Lower leg skin (tissue), 4 donors: Measurements from ENCODE around the gene NYAP2. TPM values are rescaled to one million over a fixed set of nuclear protein-coding genes. Genes with fewer than 3 reads are reported as not detected.

ENCODE experiments used
- DNase-seq, 2 donors: peaks; one replicate each; pipeline ENCODE4 v3.0.0-alpha.2; 2019; ENCODE audit warnings: low spot score in 2 of 2
- H3K4me3 ChIP-seq: fragments of 200-600 bp; sonication (generic); 2 replicates; pipeline ENCODE4 v1.5.1; 2017; ENCODE audit warnings: mild to moderate bottlenecking, low read depth; ENCODE audit not compliant: poor library complexity, severe bottlenecking
- POLR2A ChIP-seq, 2 donors: fragments of 450-650 bp; IDR thresholded peaks; one replicate each; pipeline ENCODE4 v1.6.1; 2016 to 2017; ENCODE audit warnings: antibody characterized with exemption in 2 of 2, mild to moderate bottlenecking in 1 of 2, moderate library complexity in 1 of 2
- WGBS, 2 donors: methylation state at CpG; one replicate each; pipeline ENCODE4 v1.1.5; 2018; 5-methylcytosine and 5-hydroxymethylcytosine counted together
- intact Hi-C: fragments of 100-400 bp; cut with DNase I; formaldehyde crosslinking; loops from one replicate; pipeline ENCODE4 v1.15.0; 2023; ENCODE audit warnings: low total_unique reads
- total RNA-seq, 4 donors: library from RNA; depleted of rRNA; stranded (reverse); fragments of >200 nt; gene quantifications; one replicate each; pipeline ENCODE4 v1.1.0, GENCODE V29; 2016
- TF ChIP-seq, protein P1 (sequence below), 3 donors: fragments of 450-650 bp; IDR thresholded peaks; one replicate each; pipeline ENCODE4 v1.5.1; 2016; ENCODE audit warnings: antibody characterized with exemption in 3 of 3, mild to moderate bottlenecking in 3 of 3, moderate library complexity in 2 of 3

Gene NYAP2
- total RNA-seq, 4 donors from 2014 or later = not detected

DNA sequence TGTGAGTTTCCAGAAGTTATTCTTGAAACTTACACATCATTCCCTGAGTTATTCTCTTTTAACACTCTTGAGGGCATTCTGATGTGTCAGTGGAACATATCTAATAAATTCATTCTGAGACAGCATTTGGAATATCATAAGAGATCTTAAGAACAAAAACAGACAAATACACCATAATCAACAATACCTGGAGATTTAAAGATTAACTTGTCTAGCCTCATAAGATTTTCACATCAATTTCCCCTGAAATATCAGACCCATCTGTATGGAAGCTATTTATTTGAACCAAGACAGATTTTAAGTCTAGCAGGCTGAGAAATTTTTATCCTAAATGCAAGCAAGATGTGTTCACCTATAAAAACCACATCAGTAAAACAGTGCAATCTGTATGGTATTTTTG is 181.6 kb downstream of the NYAP2 start:
- no peak for DNase-seq
- H3K4me3 ChIP-seq = no peak overlapping the region
- TF ChIP-seq, protein P1, sequence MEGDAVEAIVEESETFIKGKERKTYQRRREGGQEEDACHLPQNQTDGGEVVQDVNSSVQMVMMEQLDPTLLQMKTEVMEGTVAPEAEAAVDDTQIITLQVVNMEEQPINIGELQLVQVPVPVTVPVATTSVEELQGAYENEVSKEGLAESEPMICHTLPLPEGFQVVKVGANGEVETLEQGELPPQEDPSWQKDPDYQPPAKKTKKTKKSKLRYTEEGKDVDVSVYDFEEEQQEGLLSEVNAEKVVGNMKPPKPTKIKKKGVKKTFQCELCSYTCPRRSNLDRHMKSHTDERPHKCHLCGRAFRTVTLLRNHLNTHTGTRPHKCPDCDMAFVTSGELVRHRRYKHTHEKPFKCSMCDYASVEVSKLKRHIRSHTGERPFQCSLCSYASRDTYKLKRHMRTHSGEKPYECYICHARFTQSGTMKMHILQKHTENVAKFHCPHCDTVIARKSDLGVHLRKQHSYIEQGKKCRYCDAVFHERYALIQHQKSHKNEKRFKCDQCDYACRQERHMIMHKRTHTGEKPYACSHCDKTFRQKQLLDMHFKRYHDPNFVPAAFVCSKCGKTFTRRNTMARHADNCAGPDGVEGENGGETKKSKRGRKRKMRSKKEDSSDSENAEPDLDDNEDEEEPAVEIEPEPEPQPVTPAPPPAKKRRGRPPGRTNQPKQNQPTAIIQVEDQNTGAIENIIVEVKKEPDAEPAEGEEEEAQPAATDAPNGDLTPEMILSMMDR (IDR thresholded peaks at IDR 0.05) = no peak
- TF ChIP-seq POLR2A (IDR thresholded peaks at IDR 0.05) = no peak
- intact Hi-C loops = no loop called here

DNA sequence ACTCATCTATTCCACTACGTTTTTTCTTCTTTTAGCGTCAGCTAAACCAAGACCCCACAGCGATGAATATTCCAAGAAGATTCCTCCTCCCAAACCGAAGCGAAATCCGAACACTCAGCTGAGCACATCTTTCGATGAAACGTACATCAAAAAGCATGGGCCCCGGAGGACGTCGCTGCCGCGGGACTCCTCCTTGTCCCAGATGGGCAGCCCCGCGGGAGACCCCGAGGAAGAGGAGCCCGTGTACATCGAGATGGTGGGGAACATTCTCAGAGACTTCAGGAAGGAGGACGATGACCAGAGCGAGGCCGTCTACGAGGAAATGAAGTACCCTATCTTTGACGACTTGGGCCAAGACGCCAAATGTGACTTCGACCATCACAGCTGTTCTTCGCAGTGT is 182.4 kb downstream of the NYAP2 start:
- no peak for TF ChIP-seq POLR2A (IDR thresholded peaks at IDR 0.05)
- TF ChIP-seq, protein P1 (IDR thresholded peaks at IDR 0.05) = no peak
- no peak for DNase-seq
- intact Hi-C loops = no loop called here
- H3K4me3 ChIP-seq = no peak overlapping the region
- 93 to 94% methylated on average over 25 to 26 of the region's 26 CpGs for WGBS, 2 donors

DNA sequence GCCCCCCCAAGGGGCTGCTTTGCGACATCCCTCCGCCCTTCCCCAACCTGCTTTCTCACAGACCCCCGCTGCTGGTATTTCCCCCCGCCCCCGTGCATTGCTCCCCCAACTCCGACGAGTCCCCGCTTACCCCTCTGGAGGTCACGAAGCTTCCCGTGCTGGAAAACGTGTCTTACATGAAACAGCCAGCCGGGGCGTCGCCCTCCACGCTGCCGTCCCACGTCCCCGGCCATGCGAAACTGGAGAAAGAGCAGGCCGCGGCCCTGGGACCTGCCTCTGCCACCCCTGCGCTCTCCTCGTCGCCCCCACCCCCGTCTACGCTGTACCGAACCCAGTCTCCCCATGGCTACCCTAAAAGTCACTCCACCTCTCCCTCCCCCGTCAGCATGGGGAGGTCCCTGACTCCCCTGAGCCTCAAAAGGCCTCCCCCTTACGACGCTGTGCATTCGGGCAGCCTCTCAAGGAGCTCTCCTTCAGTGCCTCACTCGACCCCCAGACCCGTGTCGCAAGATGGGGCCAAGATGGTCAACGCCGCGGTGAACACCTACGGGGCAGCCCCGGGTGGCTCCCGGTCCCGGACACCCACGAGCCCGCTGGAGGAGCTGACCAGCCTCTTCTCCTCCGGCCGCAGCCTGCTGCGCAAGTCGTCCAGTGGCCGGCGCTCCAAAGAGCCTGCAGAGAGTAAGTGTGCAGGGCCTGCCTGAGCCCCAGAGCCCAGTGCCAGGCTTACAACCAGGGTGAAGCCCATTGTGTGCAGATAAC is 183.0 kb downstream of the NYAP2 start:
- DNase-seq = no peak
- intact Hi-C loops = no loop called here
- 95 to 97% methylated on average over 48 to 49 of the region's 49 CpGs for WGBS, 2 donors
- no peak overlapping the region for H3K4me3 ChIP-seq
- TF ChIP-seq, protein P1 (IDR thresholded peaks at IDR 0.05) = no peak
- no peak for TF ChIP-seq POLR2A (IDR thresholded peaks at IDR 0.05)

DNA sequence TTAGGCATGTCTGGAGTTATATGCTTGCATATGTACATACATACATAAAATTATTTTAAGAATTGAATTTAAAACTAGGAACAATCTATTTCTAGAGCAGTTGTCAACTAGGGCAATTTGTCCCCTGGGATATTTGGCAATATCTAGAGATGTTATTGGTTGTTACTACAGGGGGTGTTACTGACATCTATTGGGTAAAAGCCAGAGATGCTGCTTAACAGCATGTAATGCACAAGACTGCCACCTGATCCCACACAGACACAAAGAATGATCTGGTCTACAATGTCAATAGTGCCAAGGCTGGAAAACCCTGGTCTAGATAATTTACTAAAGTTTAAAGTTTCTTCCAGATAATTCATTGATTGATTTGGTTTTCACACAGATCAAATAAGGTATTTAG is 185.3 kb downstream of the NYAP2 start:
- no peak for TF ChIP-seq POLR2A (IDR thresholded peaks at IDR 0.05)
- TF ChIP-seq, protein P1 (IDR thresholded peaks at IDR 0.05) = no peak
- no peak overlapping the region for H3K4me3 ChIP-seq
- intact Hi-C loops = no loop called here
- no peak for DNase-seq

DNA sequence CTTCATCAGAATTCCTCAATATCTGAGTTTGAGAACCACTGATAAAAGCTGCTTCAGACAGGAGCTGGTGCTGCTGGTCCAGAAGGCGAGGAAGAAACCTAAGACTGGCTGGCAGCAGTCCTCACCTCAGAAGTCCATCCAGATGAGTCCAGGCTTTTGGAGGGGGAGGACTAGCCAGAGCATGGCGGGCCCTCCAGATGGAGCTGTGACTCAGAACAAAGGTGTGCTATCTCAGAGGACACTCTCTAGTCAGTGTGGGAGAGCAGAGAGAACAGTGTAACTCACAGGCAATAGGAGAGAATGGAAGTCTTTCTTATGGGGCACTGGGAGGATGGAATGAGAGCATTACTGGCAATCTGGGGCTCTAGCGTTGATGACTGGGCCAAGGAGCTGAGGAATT is 191.4 kb downstream of the NYAP2 start:
- WGBS, 2 donors = 86 to 90% methylated on average over 3 of the region's 3 CpGs
- intact Hi-C loops = no loop called here
- H3K4me3 ChIP-seq = no peak overlapping the region
- no peak for DNase-seq
- TF ChIP-seq, protein P1 (IDR thresholded peaks at IDR 0.05) = no peak
- TF ChIP-seq POLR2A (IDR thresholded peaks at IDR 0.05) = no peak

DNA sequence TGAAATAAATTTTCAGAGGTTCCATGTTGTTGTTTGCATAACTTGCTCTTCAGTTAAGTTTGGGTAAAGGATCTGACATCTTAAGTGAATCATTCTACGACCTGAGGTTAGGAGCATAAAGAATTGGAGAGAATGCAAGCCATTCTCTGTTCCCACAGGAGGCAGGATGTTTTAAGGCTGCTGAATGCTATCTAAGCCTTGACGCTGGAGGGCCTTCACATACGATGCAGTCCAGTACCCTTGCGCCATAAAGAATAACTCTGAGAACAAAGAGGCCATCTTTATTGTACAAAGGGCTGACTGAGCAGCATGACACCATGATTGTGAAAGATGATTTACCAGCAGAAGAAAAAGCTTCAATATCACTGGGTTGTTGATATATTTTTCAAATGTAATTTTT is 198.4 kb downstream of the NYAP2 start:
- intact Hi-C loops = no loop called here
- TF ChIP-seq POLR2A (IDR thresholded peaks at IDR 0.05) = no peak
- TF ChIP-seq, protein P1 (IDR thresholded peaks at IDR 0.05) = no peak
- DNase-seq = no peak
- H3K4me3 ChIP-seq = no peak overlapping the region
- WGBS, 2 donors = 74 to 79% methylated on average over 4 of the region's 4 CpGs
